Astrocyte of the spinal cord (primary cell): Measurements from ENCODE around the gene SYTL4.

ENCODE experiments used
- DNase-seq: peaks from one replicate; pipeline ENCODE4 v3.0.0; 2011; ENCODE audit warnings: low read depth, low spot score
- H3K4me3 ChIP-seq: 2 replicates; pipeline ENCODE4 v1.5.1; 2011; ENCODE audit warnings: low read depth, mild to moderate bottlenecking, low read length, moderate library complexity
- CTCF ChIP-seq: IDR thresholded peaks from 2 replicates; pipeline ENCODE4 v1.5.1; 2012; ENCODE audit warnings: low read depth, mild to moderate bottlenecking, low read length, inconsistent platforms
- in situ Hi-C: cut with HindIII; loops from 2 replicates; pipeline ENCODE4 v1.10.0; 2017; ENCODE audit warnings: low sequenced_read_pairs

Gene SYTL4

GRCh38 chrX:100662796-100663195, 69.1 kb downstream of the SYTL4 start:
- no peak for DNase-seq
- TF ChIP-seq CTCF, result no peak
- H3K4me3 ChIP-seq, result no peak overlapping the region
- in situ Hi-C loops, result no loop called here

GRCh38 chrX:100662170-100662569, 69.8 kb downstream of the SYTL4 start:
- DNase-seq, result no peak
- no peak overlapping the region for H3K4me3 ChIP-seq
- TF ChIP-seq CTCF, result no peak
- in situ Hi-C loops, result no loop called here

- no peak for TF ChIP-seq CTCF
- DNase-seq, result no peak
- in situ Hi-C loops, result no loop called here
These were observed 72.3 kb downstream of the SYTL4 start for GRCh38 chrX:100659431-100660137.

GRCh38 chrX:100658941-100659381, 73.0 kb downstream of the SYTL4 start:
- H3K4me3 ChIP-seq, result no peak overlapping the region
- no peak for TF ChIP-seq CTCF
- DNase-seq, result no peak
- in situ Hi-C loops, result no loop called here

More at GRCh38 chrX:100659431-100660137, 72.3 kb downstream of the SYTL4 start:
- no peak overlapping the region for H3K4me3 ChIP-seq

- no peak overlapping the region for H3K4me3 ChIP-seq
- in situ Hi-C loops, result no loop called here
- no peak for DNase-seq
- TF ChIP-seq CTCF, result peak; percentile 8
These were observed 77.7 kb downstream of the SYTL4 start for GRCh38 chrX:100654261-100654660.

- in situ Hi-C loops, result no loop called here
- H3K4me3 ChIP-seq, result no peak overlapping the region
- no peak for DNase-seq
- no peak for TF ChIP-seq CTCF
These were observed 79.7 kb downstream of the SYTL4 start for GRCh38 chrX:100652266-100652665.

GRCh38 chrX:100650841-100651240, 81.1 kb downstream of the SYTL4 start:
- H3K4me3 ChIP-seq, result no peak overlapping the region
- DNase-seq, result no peak
- no peak for TF ChIP-seq CTCF
- in situ Hi-C loops, result no loop called here
